Sigmoid colon (tissue), 7 donors: ENCODE results near the gene MYO1C. TPM values are rescaled to one million over a fixed set of nuclear protein-coding genes. Genes with fewer than 3 reads are reported as not detected.

ENCODE experiments used
- DNase-seq: peaks from one replicate; pipeline ENCODE4 v3.0.0-alpha.2; 2019
- H3K27ac ChIP-seq, 4 donors: fragments of 200-600 bp; sonication (generic); one replicate each; pipeline ENCODE4 v1.5.1; 2016 to 2019; ENCODE audit warnings: mild to moderate bottlenecking in 1 of 4
- H3K27me3 ChIP-seq, 3 donors: fragments of 200-600 bp; sonication (generic); one replicate each; pipeline ENCODE4 v1.5.1; 2019; ENCODE audit warnings: mild to moderate bottlenecking in 1 of 3
- H3K36me3 ChIP-seq, 4 donors: fragments of 200-600 bp; sonication (generic); one replicate each; pipeline ENCODE4 v1.5.1; 2016 to 2019
- H3K4me1 ChIP-seq, 4 donors: fragments of 200-600 bp; sonication (generic); one replicate each; pipeline ENCODE4 v1.5.1; 2017 to 2019
- H3K4me3 ChIP-seq, 4 donors: fragments of 200-600 bp; sonication (generic); one replicate each; pipeline ENCODE4 v1.5.1; 2017 to 2019; ENCODE audit warnings: mild to moderate bottlenecking in 2 of 4, moderate library complexity in 1 of 4
- H3K9me3 ChIP-seq, 4 donors: fragments of 200-600 bp in 3 of 4; sonication (generic) in 3 of 4; one replicate each; pipeline versions ENCODE4 v1.5.1 to v1.6.1; 2013 to 2019
- EP300 ChIP-seq, 4 donors: sonication (generic); formaldehyde crosslinking; IDR thresholded peaks; one replicate each; pipeline ENCODE4 v1.6.1; 2017; ENCODE audit warnings: antibody characterized with exemption in 4 of 4
- POLR2A ChIP-seq, 2 donors: fragments of 450-650 bp; IDR thresholded peaks; one replicate each; pipeline ENCODE4 v1.6.1; 2016; ENCODE audit warnings: antibody characterized with exemption in 2 of 2, mild to moderate bottlenecking in 2 of 2, moderate library complexity in 2 of 2
- POLR2AphosphoS5 ChIP-seq, 4 donors: sonication (generic); formaldehyde crosslinking; IDR thresholded peaks; one replicate each; pipeline ENCODE4 v1.6.1; 2017; ENCODE audit warnings: antibody characterized with exemption in 4 of 4
- WGBS, 2 donors: extraction: QIAGEN DNeasy Blood & Tissue Kit; methylation state at CpG; one replicate each; pipeline ENCODE4 v1.1.7; 2013; 5-methylcytosine and 5-hydroxymethylcytosine counted together
- intact Hi-C: fragments of 100-400 bp; cut with DNase I; formaldehyde crosslinking; loops from one replicate; pipeline ENCODE4 v1.15.1; 2023
- polyA plus RNA-seq, 3 donors: library from polyadenylated mRNA; stranded (reverse); fragments of 200-250 nt; gene quantifications; one replicate each; pipeline ENCODE4 v1.2.3, GENCODE V29; 2013
- total RNA-seq, 4 donors: library from RNA; depleted of rRNA; stranded (reverse); fragments of >200 nt; gene quantifications; one replicate each; pipeline ENCODE4 v1.1.0, GENCODE V29; 2016
- TF ChIP-seq, protein P1 (sequence below), 4 experiments: fragments of 450-650 bp in 3 of 4; fragments of 200-600 bp in 1 of 4; IDR thresholded peaks; one replicate each; pipeline ENCODE4 v1.5.1; 2016 to 2019; ENCODE audit warnings: antibody characterized with exemption in 4 of 4, mild to moderate bottlenecking in 3 of 4, moderate library complexity in 2 of 4
- donor health status: healthy with polysubstance abuse.
- donor health status: Bipolar disorder and iron deficiency.
- donor health status: healthy.

Gene MYO1C
- total and polyA plus RNA-seq, 7 donors: 72.7 to 179 (median 116) TPM

DNA sequence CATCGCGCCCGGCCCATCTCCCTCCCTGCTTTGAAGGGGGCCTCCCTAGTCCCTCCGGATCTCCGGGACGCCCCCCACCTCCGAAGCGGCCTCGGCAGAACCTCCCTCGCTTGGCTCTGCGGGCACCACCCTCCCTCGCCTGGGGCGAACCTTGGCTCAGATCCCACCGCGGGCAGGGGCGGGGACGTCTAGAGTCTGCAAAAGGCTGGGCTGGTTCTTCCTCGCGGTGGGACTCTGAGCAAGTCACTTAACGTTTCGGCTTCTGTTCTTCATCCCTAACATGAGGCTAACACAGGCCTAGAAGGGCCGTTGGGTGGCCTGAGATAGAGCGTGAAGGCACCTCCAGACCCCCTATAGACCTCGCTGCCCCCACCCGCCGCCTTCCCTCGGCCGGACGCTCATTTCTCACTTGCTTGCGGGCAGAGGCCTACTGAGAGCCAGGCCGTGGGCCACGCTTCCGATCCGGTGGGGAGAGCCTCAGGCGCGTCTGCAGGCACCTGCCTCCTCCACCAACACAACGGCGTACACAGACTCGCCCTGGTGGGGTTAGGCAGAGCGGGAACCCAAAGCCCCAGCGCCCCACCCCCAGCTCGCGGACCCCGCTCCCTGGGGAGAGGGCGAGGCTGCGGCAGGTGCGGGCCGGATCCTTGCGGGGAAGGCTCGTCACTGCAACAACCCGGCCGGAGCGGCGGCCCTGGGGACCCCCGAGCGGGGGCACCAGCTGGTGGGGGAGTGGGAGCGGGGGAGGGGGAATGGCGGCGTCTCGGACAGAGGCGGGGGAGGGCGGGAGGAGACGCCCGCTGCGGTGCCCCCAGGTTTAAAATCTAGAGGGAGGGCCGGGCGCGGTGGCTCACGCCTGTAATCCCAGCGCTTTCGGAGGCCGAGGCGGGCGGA, 5.4 kb downstream of the MYO1C start:
- intact Hi-C loops: no loop called here
- peak overlapping the region; percentile 98 to 100 (median 99) for H3K27ac ChIP-seq
- no peaks in the 10 kb centered on the region for H3K27me3 ChIP-seq
- peaks cover 6 to 20% (median 6%) of the 10 kb centered on the region in 4 donors for H3K36me3 ChIP-seq
- TF ChIP-seq POLR2A (IDR thresholded peaks at IDR 0.05): peak in 1 of 2 donors; percentile 45
- TF ChIP-seq EP300 (IDR thresholded peaks at IDR 0.05): no peak
- TF ChIP-seq POLR2AphosphoS5 (IDR thresholded peaks at IDR 0.05): peak; percentile 33 to 86 (median 62)
- 5 to 6% methylated on average over 74 of the region's 74 CpGs for WGBS, 2 donors
- DNase-seq: peak; percentile 96
- no peaks in the 10 kb centered on the region for H3K9me3 ChIP-seq
- peaks cover 0 to 83% (median 78%) of the 10 kb centered on the region in 4 donors for H3K4me1 ChIP-seq
- peak overlapping the region; percentile 33 to 91 (median 88) for H3K4me3 ChIP-seq

DNA sequence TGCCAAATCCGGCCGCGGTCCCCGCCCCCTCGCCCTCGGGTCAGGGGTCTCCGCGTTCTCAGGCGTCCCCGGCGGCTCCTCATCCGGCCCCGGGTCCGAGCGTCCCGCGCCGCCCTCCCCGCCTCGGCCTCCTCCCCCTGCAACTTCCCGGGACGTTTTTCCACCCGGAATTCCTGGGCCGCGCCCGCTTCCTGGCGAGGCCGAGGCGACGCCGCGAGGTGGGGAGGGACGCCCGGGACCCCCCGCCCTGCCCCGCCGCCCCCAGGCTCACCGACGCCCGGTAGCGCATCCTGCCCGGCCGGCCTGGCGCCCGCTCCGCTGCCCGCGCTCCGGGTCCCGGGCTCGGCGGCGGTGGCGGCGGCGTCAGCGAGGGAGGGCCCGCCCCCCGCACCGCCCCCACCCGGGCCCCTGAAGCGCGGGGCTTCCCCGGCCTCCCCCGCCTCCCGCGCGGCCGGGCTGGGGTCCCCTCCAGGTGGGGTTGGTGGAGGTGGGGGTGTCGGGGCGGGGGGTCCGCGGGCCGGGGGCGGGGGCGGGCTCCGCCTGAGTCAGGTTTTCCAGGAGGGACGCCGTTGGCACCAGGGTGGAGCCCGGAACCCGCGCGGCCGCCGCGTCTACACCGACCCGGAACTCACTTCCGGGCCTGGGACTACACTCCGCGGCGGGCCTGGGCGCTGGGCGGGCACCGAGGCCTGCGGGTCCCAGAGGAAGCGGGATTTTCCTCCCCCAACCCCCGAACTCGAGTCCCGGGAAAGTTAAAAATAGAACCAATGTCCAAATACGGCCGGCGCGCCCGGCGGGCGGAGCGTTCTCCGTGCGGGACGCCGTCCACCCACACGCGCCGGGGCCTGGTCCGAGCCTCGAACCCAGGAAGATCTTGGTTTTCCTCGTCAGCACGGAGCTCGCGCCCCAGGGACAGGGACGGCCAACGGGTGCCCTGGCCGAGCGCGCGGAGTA, 6.8 kb downstream of the MYO1C start:
- Histone ChIP-seq H3K36me3 (peaks cover 6 to 32% (median 7%) of the 10 kb centered on the region in 4 donors), H3K4me1 (peaks cover 0 to 88% (median 84%) of the 10 kb centered on the region in 4 donors), H3K27ac (peak overlapping the region; percentile 98 to 100 (median 99)), H3K27me3 (no peaks in the 10 kb centered on the region), H3K4me3 (peak overlapping the region; percentile 86 to 91 (median 88)), H3K9me3 (no peaks in the 10 kb centered on the region)
- 1% methylated on average over 127 of the region's 127 CpGs for WGBS, 2 donors
- DNase-seq: peak; percentile 89
- intact Hi-C loops: no loop called here
- TF ChIP-seq POLR2A (IDR thresholded peaks at IDR 0.05): peak in 1 of 2 donors; percentile 13
- TF ChIP-seq POLR2AphosphoS5 (IDR thresholded peaks at IDR 0.05): peak; percentile 48 to 69 (median 62)
- TF ChIP-seq, protein P1, sequence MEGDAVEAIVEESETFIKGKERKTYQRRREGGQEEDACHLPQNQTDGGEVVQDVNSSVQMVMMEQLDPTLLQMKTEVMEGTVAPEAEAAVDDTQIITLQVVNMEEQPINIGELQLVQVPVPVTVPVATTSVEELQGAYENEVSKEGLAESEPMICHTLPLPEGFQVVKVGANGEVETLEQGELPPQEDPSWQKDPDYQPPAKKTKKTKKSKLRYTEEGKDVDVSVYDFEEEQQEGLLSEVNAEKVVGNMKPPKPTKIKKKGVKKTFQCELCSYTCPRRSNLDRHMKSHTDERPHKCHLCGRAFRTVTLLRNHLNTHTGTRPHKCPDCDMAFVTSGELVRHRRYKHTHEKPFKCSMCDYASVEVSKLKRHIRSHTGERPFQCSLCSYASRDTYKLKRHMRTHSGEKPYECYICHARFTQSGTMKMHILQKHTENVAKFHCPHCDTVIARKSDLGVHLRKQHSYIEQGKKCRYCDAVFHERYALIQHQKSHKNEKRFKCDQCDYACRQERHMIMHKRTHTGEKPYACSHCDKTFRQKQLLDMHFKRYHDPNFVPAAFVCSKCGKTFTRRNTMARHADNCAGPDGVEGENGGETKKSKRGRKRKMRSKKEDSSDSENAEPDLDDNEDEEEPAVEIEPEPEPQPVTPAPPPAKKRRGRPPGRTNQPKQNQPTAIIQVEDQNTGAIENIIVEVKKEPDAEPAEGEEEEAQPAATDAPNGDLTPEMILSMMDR (IDR thresholded peaks at IDR 0.05): no peak
- TF ChIP-seq EP300 (IDR thresholded peaks at IDR 0.05): no peak

DNA sequence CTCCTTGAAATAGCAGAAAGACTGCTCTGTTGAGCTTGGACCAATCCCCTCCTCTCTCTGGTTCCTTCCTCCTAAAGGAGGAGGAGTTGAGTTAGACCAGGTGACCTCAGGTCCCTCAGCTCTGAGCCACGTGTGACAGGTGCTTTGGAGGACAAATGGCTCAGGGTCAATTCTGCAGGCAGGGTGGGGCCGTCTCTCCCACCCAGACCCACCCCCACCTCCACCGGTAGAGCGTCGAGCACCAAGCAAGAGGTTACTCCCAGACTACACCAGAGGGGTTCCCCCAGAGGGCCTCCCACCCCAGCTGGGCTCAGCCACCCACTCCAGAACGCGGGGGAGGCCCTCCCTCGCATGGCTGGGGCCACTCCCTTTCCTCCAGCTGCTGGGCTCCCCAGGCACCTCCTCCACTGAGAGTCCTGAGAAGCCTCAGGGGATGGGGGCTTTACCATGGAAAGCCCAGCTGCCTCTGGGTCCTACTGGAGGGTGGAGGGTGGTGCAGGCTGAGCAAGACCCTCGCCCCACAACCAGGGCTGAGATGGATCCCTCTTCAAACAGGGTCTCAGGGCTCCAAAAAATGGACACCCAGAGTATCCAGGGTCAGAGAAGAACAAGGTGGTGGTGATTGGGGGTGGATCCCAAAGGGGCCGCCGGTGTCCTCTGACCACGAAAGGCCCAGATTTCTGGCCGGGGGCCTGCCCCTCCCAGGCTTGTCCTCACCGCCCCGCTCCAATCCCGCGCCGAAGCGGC, 7.6 kb downstream of the MYO1C start:
- Histone ChIP-seq H3K27ac (peak overlapping the region; percentile 98 to 100 (median 99)), H3K36me3 (peaks cover 6 to 41% (median 9%) of the 10 kb centered on the region in 4 donors), H3K4me1 (peaks cover 0 to 81% (median 75%) of the 10 kb centered on the region in 4 donors), H3K27me3 (no peaks in the 10 kb centered on the region), H3K9me3 (no peaks in the 10 kb centered on the region), H3K4me3 (peak overlapping the region; percentile 86 to 91 (median 88))
- TF ChIP-seq, protein P1 (IDR thresholded peaks at IDR 0.05): no peak
- TF ChIP-seq POLR2AphosphoS5 (IDR thresholded peaks at IDR 0.05) (peak in 2 of 4 donors; percentile 38 to 39), POLR2A (IDR thresholded peaks at IDR 0.05) (peak in 1 of 2 donors; percentile 19)
- intact Hi-C loops: no loop called here
- 1% methylated on average over 19 of the region's 19 CpGs for WGBS, 2 donors
- peak; percentile 85 for DNase-seq

DNA sequence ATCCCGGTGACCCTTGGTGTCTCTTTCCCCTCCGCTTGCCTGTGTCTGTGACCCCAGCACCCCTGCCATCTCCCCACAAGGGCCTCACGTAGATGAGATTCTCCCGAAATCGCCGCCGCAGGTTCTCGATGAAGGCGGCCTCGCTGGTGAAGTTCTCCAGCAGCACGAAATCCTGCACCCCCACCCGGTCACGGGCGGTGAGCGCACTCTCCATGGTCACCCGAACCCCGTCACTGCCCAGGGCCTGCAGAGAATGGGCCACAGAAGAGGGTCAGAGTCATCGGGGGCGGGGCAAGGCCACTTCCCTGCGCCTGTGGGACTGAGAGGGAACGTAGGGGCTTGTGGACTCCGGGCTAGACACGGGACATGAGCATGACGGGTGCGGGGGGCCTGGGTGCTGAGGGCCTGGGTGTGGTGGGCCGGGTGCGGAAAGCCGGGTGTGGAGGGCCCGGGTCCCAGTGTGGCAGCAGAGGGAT, 8.4 kb downstream of the MYO1C start:
- peaks cover 13 to 48% (median 16%) of the 10 kb centered on the region in 4 donors for H3K36me3 ChIP-seq
- TF ChIP-seq, protein P1 (IDR thresholded peaks at IDR 0.05): no peak
- TF ChIP-seq POLR2A (IDR thresholded peaks at IDR 0.05): no peak
- TF ChIP-seq EP300 (IDR thresholded peaks at IDR 0.05): no peak
- no peak for TF ChIP-seq POLR2AphosphoS5 (IDR thresholded peaks at IDR 0.05)
- H3K4me1 ChIP-seq: peaks cover 0 to 73% (median 68%) of the 10 kb centered on the region in 4 donors
- H3K4me3 ChIP-seq: peak overlapping the region in 3 of 4 donors; percentile 86 to 91 (median 90)
- DNase-seq: no peak
- H3K9me3 ChIP-seq: no peaks in the 10 kb centered on the region
- 74 to 87% methylated on average over 29 of the region's 29 CpGs for WGBS, 2 donors
- H3K27ac ChIP-seq: peak overlapping the region; percentile 98 to 100 (median 99)
- intact Hi-C loops: no loop called here
- H3K27me3 ChIP-seq: no peaks in the 10 kb centered on the region
